Ovary (tissue), 9 donors: ENCODE results near the gene HAPLN1. TPM values are rescaled to one million over a fixed set of nuclear protein-coding genes. Genes with fewer than 3 reads are reported as not detected.

Experiments used
- polyA plus RNA-seq, 2 donors: library from polyadenylated mRNA; stranded (reverse); fragments of 200-250 nt in 1 of 2; fragments of 350-450 nt in 1 of 2; fragmentation: Illumina TruSeq in 1 of 2; extraction: RNeasy Lipid Tissue Mini Kit (QIAGEN cat#74804) in 1 of 2; gene quantifications; one replicate each; pipeline ENCODE4 v1.2.3, GENCODE V29; 2013 to 2014
- small RNA-seq: library from RNA; depleted of rRNA; stranded (forward); fragments of <200 nt; gene quantifications from one replicate; pipeline ENCODE3, GENCODE V24; 2016
- total RNA-seq, 7 donors: library from RNA; depleted of rRNA in 2 of 7; stranded (reverse); fragments of >200 nt in 2 of 7; fragmentation: NEBNext Ultra II Directional in 3 of 7; extraction: Animal tissue kit (Norgen Biotek cat#: 25700) in 3 of 7; gene quantifications; one replicate each; pipeline versions ENCODE4 v1.1.0 to v1.2.4, GENCODE V29; 2016 to 2023
- donor health status: DM: no; HTN: no; CAD: no; lungs with moderate emphysema.
- donor health status: DM: no; HTN: no; CAD: no.
- donor health status: Bipolar disorder and iron deficiency.
- donor health status: DM: yes; HTN: yes; CAD: no.
- donor health status: DM: no; HTN: no; CAD: no.
- donor health status: DM: yes; HTN: yes; CAD: no.

HAPLN1 gene
- total and polyA plus RNA-seq, 9 donors = 0.40 to 0.44 TPM; not detected in 7

Small RNAs within 50 kb of the gene (small RNA-seq; reads per million reads assigned to genes)
- not detected for gene RN7SKP295
- gene RNU6-620P = not detected

Other genes starting within 250 kb of the HAPLN1 start
- 10 to 100 TPM in 3 of 7 donors, 1 to 10 TPM in 4; 2.2 to 17.4 (median 7.3) TPM for gene VCAN, start 249.1 kb downstream of the HAPLN1 start, total RNA-seq
- gene VCAN, start 249.1 kb downstream of the HAPLN1 start, polyA plus RNA-seq = 10 to 100 TPM in 1 of 2 donors, 1 to 10 TPM in 1; 5.5 to 21.3 TPM